ENCODE results near the gene PFDN1.

DNA sequence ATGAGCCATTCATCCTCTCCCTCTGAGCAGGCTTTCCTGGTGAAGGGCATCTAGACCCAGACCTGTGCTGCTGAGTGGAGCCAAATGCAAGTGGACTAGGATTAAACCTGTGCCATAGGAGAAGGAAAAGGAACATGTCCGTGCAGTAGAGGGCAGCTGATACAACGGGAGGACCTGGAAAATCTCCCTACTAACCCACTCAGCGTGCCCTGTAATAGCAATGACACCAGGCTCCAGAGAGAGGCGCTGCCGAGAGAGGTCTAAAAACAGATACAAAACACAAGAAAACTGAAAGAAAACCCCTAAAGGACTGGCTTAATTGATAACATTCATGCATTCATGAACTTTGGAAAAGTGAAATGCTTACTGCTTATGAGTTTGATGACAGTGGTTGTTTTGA, 60.8 kb downstream of the PFDN1 start:
- TF ChIP-seq EP300 (IDR thresholded peaks at IDR 0.05) (no peak), POLR2A (IDR thresholded peaks at IDR 0.05) (no peak)
- TF ChIP-seq, protein P1, sequence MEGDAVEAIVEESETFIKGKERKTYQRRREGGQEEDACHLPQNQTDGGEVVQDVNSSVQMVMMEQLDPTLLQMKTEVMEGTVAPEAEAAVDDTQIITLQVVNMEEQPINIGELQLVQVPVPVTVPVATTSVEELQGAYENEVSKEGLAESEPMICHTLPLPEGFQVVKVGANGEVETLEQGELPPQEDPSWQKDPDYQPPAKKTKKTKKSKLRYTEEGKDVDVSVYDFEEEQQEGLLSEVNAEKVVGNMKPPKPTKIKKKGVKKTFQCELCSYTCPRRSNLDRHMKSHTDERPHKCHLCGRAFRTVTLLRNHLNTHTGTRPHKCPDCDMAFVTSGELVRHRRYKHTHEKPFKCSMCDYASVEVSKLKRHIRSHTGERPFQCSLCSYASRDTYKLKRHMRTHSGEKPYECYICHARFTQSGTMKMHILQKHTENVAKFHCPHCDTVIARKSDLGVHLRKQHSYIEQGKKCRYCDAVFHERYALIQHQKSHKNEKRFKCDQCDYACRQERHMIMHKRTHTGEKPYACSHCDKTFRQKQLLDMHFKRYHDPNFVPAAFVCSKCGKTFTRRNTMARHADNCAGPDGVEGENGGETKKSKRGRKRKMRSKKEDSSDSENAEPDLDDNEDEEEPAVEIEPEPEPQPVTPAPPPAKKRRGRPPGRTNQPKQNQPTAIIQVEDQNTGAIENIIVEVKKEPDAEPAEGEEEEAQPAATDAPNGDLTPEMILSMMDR (IDR thresholded peaks at IDR 0.05): peak in 1 of 2 donors; percentile 1

All from suprapubic skin (tissue), 3 donors.